ENCODE results near the gene NEK7. TPM values are rescaled to one million over a fixed set of nuclear protein-coding genes. Genes with fewer than 3 reads are reported as not detected.
A peak's percentile ranks its signal among the peaks of the same experiment; 100 is the strongest.
"Not testable (repeated sequence)": the region's sequence is repeated elsewhere in the genome, so short reads cannot be mapped to it uniquely, and the experiment has no call there.

Gene NEK7
- total RNA-seq, 2 donors from 2014 or later: 55.9 to 64.9 TPM

DNA sequence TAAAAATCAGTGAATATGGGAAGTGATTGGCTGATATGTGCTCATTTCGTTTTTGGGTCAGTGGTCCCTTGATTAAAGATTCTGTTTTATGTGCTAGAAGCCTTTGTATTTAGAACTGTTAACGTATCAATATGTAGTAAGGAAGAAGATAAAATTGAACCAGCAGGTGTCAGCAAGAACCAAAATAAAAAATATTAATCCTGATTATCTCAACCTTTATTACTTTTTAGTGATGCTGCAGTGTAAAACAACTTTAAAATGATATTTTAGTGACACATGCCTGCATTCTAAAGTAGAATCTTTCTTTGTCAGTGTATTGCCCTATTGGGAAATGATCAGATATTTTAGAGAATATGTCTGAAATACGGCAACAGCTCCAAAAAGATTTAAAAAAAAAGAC lies 49.5 kb downstream of the NEK7 start:
- H3K27ac Mint-ChIP-seq: no peak overlapping the region
- peaks cover 49% of the 10 kb centered on the region for H3K4me1 Mint-ChIP-seq (ENCODE audit: low read depth)
- no peak overlapping the region for H3K4me3 Mint-ChIP-seq

GRCh38 chr1:198211696-198212095 lies 54.9 kb downstream of the NEK7 start:
- no peak overlapping the region for H3K4me3 Mint-ChIP-seq
- peaks cover 9 to 14% of the 10 kb centered on the region in 2 donors for H3K9me3 Mint-ChIP-seq
- no peaks in the 10 kb centered on the region for H3K27me3 Mint-ChIP-seq (ENCODE audit: low read depth)
- peaks cover 17 to 33% of the 10 kb centered on the region in 2 donors for H3K36me3 Mint-ChIP-seq (ENCODE audit: insufficient read depth in 2 of 2)
- ATAC-seq (replicated peaks in 1 of 2): no peak
- no peak overlapping the region for H3K27ac Mint-ChIP-seq
- no peak for DNase-seq
- H3K4me1 Mint-ChIP-seq (ENCODE audit: low read depth): peaks cover 19% of the 10 kb centered on the region

More for the DNA sequence above, 49.5 kb downstream of the NEK7 start:
- Mint-ChIP-seq H3K27me3 (ENCODE audit: low read depth) (no peaks in the 10 kb centered on the region), H3K9me3 (no peaks in the 10 kb centered on the region), H3K36me3 (ENCODE audit: insufficient read depth in 2 of 2) (peaks cover 0 to 3% of the 10 kb centered on the region in 2 donors)
- DNase-seq (no peak), ATAC-seq (replicated peaks in 1 of 2) (no peak)

- Mint-ChIP-seq H3K27me3 (ENCODE audit: low read depth) (no peaks in the 10 kb centered on the region), H3K4me1 (ENCODE audit: low read depth) (peaks cover 20% of the 10 kb centered on the region), H3K36me3 (ENCODE audit: insufficient read depth in 2 of 2) (peaks cover 17 to 33% of the 10 kb centered on the region in 2 donors), H3K9me3 (peaks cover 9 to 14% of the 10 kb centered on the region in 2 donors), H3K27ac (no peak overlapping the region), H3K4me3 (no peak overlapping the region)
- no peak for DNase-seq
- ATAC-seq (replicated peaks in 1 of 2): no peak
Observed at GRCh38 chr1:198212126-198212525, 55.3 kb downstream of the NEK7 start.

- H3K4me1 Mint-ChIP-seq (ENCODE audit: low read depth): peaks cover 25% of the 10 kb centered on the region
- H3K9me3 Mint-ChIP-seq: peaks cover 10 to 14% of the 10 kb centered on the region in 2 donors
- no peak overlapping the region for H3K4me3 Mint-ChIP-seq
- peaks cover 17 to 33% of the 10 kb centered on the region in 2 donors for H3K36me3 Mint-ChIP-seq (ENCODE audit: insufficient read depth in 2 of 2)
- H3K27me3 Mint-ChIP-seq (ENCODE audit: low read depth): no peaks in the 10 kb centered on the region
- H3K27ac Mint-ChIP-seq: no peak overlapping the region
- DNase-seq: no peak
- ATAC-seq (replicated peaks in 1 of 2): peak; percentile 51 to 79
Observed at GRCh38 chr1:198212675-198213074, 55.9 kb downstream of the NEK7 start.

DNA sequence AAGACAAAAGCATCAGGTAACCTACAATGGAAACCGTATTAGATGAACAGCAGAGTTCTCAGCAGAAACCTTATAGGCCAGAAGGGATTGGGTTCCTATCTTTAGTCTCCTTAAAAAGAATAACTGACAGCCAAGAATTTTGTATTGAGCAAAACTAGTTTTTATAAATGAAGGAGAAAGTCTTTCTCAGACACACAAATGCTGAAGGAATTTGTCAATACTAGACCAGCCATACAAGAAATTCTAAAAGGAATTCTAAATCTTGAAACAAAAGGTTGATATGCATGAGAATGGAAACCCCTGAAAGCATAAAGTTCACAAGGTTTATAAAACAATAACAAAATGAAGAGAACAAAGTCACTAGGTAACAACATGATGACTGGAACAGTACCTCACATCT lies 58.1 kb downstream of the NEK7 start:
- ATAC-seq (replicated peaks in 1 of 2) (no peak), DNase-seq (no peak)
- Mint-ChIP-seq H3K27ac (no peak overlapping the region), H3K4me3 (no peak overlapping the region), H3K36me3 (ENCODE audit: insufficient read depth in 2 of 2) (peaks cover 17 to 33% of the 10 kb centered on the region in 2 donors), H3K9me3 (peaks cover 13 to 14% of the 10 kb centered on the region in 2 donors), H3K27me3 (ENCODE audit: low read depth) (no peaks in the 10 kb centered on the region), H3K4me1 (ENCODE audit: low read depth) (peaks cover 27% of the 10 kb centered on the region)

- no peaks in the 10 kb centered on the region for H3K27me3 Mint-ChIP-seq (ENCODE audit: low read depth)
- H3K9me3 Mint-ChIP-seq: peaks cover 9 to 12% of the 10 kb centered on the region in 2 donors
- no peak for DNase-seq
- ATAC-seq (replicated peaks in 1 of 2): no peak
- H3K36me3 Mint-ChIP-seq (ENCODE audit: insufficient read depth in 2 of 2): peaks cover 9 to 15% of the 10 kb centered on the region in 2 donors
- peaks cover 23% of the 10 kb centered on the region for H3K4me1 Mint-ChIP-seq (ENCODE audit: low read depth)
- no peak overlapping the region for H3K4me3 Mint-ChIP-seq
- no peak overlapping the region for H3K27ac Mint-ChIP-seq
Observed at GRCh38 chr1:198220428-198220827, 63.6 kb downstream of the NEK7 start.

DNA sequence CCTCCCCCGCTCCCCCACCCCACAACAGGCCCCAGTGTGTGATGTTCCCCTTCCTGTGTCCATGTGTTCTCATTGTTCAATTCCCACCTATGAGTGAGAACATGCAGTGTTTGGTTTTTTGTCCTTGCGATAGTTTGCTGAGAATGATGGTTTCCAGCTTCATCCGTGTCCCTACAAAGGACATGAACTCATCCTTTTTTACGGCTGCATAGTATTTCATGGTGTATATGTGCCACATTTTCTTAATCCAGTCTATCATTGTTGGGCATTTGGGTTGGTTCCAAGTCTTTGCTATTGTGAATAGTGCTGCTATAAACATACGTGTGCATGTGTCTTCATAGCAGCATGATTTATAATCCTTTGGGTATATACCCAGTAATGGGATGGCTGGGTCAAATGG lies 70.2 kb downstream of the NEK7 start:
- H3K4me3 Mint-ChIP-seq; H3K27ac Mint-ChIP-seq; H3K36me3 Mint-ChIP-seq (ENCODE audit: insufficient read depth in 2 of 2); DNase-seq; ATAC-seq (replicated peaks in 1 of 2); H3K27me3 Mint-ChIP-seq (ENCODE audit: low read depth); H3K9me3 Mint-ChIP-seq: not testable (repeated sequence)
- H3K4me1 Mint-ChIP-seq (ENCODE audit: low read depth): peaks cover 15% of the 10 kb centered on the region

GRCh38 chr1:198227454-198227853 lies 70.7 kb downstream of the NEK7 start:
- ATAC-seq (replicated peaks in 1 of 2); H3K36me3 Mint-ChIP-seq (ENCODE audit: insufficient read depth in 2 of 2); H3K27me3 Mint-ChIP-seq (ENCODE audit: low read depth); DNase-seq; H3K27ac Mint-ChIP-seq; H3K9me3 Mint-ChIP-seq; H3K4me3 Mint-ChIP-seq: not testable (repeated sequence)
- peaks cover 15% of the 10 kb centered on the region for H3K4me1 Mint-ChIP-seq (ENCODE audit: low read depth)

DNA sequence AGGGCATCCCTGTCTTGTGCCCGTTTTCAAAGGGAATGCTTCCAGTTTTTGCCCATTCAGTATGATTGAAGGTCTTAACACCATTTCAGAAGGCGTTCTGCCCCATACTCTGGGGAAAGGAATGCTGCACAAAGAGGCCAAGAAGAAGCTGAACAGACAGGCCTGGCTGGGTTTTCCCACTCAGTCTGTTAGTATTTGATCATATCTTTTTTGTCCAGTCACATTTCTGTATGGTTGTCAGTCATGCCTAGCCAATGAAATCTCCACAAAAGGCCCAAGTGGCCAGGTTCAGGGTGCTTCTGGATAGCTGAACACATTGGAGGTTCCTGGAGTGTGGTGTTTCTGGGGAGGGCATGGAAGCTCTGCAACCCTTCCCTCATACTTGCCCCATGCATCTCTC lies 72.1 kb downstream of the NEK7 start:
- Mint-ChIP-seq H3K27ac (no peak overlapping the region), H3K4me1 (ENCODE audit: low read depth) (peaks cover 18% of the 10 kb centered on the region), H3K9me3 (peaks cover 0 to 2% of the 10 kb centered on the region in 2 donors), H3K36me3 (ENCODE audit: insufficient read depth in 2 of 2) (peaks cover 7% of the 10 kb centered on the region in 2 donors), H3K27me3 (ENCODE audit: low read depth) (no peaks in the 10 kb centered on the region), H3K4me3 (no peak overlapping the region)
- ATAC-seq (replicated peaks in 1 of 2) (no peak), DNase-seq (no peak)

DNA sequence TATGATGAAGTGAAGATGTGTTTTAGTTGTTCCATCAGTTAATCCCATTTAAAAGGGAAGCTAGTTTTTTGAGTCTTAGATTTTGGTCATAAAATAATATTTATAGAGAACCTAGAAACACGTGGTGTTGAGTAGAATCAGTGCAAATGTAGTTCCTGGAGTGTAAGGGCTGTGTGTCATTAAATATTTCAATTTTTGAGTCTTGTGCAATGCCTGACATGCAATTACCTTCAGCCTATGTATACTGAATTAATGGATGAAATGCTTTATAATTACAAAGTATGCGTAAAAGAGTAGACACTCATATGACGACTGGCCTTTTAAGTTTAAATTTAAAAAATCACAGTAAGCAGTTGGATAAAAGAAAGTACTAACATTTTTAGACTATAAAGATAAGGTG lies 75.0 kb downstream of the NEK7 start:
- Mint-ChIP-seq H3K4me1 (ENCODE audit: low read depth) (peaks cover 26% of the 10 kb centered on the region), H3K27me3 (ENCODE audit: low read depth) (no peaks in the 10 kb centered on the region), H3K4me3 (no peak overlapping the region), H3K9me3 (peaks cover under 1 to 2% of the 10 kb centered on the region in 2 donors), H3K27ac (peak overlapping the region; percentile 42), H3K36me3 (ENCODE audit: insufficient read depth in 2 of 2) (peaks cover 1 to 4% of the 10 kb centered on the region in 2 donors)
- ATAC-seq (replicated peaks in 1 of 2): no peak
- no peak for DNase-seq

- Mint-ChIP-seq H3K4me1 (ENCODE audit: low read depth) (peaks cover 26% of the 10 kb centered on the region), H3K27me3 (ENCODE audit: low read depth) (no peaks in the 10 kb centered on the region), H3K4me3 (no peak overlapping the region), H3K27ac (no peak overlapping the region), H3K36me3 (ENCODE audit: insufficient read depth in 2 of 2) (peaks cover 1 to 3% of the 10 kb centered on the region in 2 donors), H3K9me3 (peaks cover 0 to 2% of the 10 kb centered on the region in 2 donors)
- ATAC-seq (replicated peaks in 1 of 2) (no peak), DNase-seq (no peak)
Observed at GRCh38 chr1:198232378-198232777, 75.6 kb downstream of the NEK7 start.

DNA sequence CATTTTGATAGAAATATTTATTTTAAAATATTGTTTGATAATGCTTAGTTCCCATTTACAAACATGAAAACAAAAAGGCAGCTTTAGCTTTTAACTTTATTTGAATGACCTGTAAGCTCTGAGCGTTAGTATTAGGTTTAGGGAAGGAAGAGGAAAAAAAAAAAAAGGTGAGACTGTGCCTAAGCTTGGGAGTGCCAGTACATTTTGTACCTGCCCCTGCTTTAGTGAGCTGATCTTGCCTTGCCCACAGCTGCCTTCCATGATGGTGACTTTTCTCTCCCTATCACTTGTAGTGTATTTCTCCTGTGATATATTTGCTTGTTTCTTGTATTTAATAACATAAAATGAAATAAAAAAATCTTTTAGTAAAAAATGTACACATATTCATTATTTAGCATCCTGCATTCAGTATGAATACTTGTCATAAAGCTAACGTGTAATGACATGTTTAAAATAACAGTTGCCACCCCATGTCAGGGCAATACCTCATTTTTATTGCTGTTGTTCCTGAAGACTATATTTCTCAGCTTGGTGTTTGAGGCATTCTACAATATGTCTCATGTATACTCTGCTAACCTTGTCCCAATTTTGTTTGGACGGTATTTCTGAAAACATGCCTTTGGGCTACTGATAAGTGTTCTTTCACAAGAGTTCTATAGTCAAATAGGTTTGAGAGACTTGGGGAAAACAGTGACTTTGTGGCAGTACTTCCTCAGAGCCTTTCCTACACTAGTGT lies 76.3 kb downstream of the NEK7 start:
- H3K36me3 Mint-ChIP-seq (ENCODE audit: insufficient read depth in 2 of 2): peaks cover 1 to 2% of the 10 kb centered on the region in 2 donors
- no peak overlapping the region for H3K4me3 Mint-ChIP-seq
- H3K4me1 Mint-ChIP-seq (ENCODE audit: low read depth): peaks cover 26% of the 10 kb centered on the region
- no peak for DNase-seq
- no peak for ATAC-seq (replicated peaks in 1 of 2)
- no peak overlapping the region for H3K27ac Mint-ChIP-seq
- H3K9me3 Mint-ChIP-seq: peaks cover 0 to 2% of the 10 kb centered on the region in 2 donors
- no peaks in the 10 kb centered on the region for H3K27me3 Mint-ChIP-seq (ENCODE audit: low read depth)

DNA sequence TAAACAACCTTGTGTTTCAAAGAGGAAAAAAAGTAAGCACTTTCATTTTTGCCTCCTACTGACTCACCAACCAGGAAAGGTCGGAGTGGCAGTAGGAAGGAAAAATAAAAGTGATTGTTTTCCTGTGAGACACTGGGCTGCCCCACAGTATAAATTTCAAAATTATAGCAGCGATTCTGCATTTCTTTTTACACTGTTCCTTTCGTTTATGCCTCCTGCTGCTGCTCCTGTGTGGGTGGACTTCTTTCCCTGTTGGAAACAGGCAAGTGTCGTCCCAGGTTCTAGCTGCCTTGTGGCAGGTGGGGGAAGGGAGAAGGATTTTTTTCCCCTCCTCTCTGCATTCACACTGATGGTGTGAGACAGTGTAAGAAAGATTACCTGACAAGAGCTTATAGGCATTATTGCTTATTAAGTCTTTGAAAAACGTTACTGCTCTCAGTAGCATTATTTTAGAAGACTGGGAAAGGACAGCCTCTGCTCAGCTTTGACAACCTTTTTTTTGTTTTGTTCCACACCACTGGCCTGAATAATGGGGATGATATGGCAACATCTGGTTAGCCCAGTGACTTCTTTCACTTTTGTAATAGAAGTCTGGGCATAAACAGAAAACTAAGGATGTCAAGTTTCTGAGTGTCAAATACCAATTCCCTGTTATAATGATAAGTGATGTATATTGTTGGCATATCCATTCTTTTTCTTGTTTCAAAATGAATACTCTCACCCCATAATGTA lies 77.9 kb downstream of the NEK7 start:
- Mint-ChIP-seq H3K9me3 (peaks cover 0 to 2% of the 10 kb centered on the region in 2 donors), H3K4me3 (peak overlapping the region; percentile 39 to 70), H3K36me3 (ENCODE audit: insufficient read depth in 2 of 2) (peaks cover 0 to 2% of the 10 kb centered on the region in 2 donors), H3K27ac (no peak overlapping the region), H3K4me1 (ENCODE audit: low read depth) (peaks cover 25% of the 10 kb centered on the region), H3K27me3 (ENCODE audit: low read depth) (no peaks in the 10 kb centered on the region)
- no peak for ATAC-seq (replicated peaks in 1 of 2)
- no peak for DNase-seq

Data from activated T-cell treated with anti-CD3 and anti-CD28 coated beads, Interleukin-2, amount 50 U/mL, for 72 hours (primary cell).